HEK293 (cell line): ENCODE data around the gene FBXO45.

Experiments
- ATF2 ChIP-seq: fragments of 450-650 bp; formaldehyde crosslinking; IDR thresholded peaks from 2 replicates; pipeline ENCODE4 v1.5.1; 2016; ENCODE audit warnings: missing biosample characterization, missing genetic modification characterization, low read depth
- CTCF ChIP-seq: fragments of 450-650 bp; formaldehyde crosslinking; IDR thresholded peaks from 2 replicates; pipeline ENCODE4 v1.5.1; 2016; ENCODE audit warnings: missing biosample characterization, missing genetic modification characterization
- MEIS1 ChIP-seq: sonication (generic); formaldehyde crosslinking; IDR thresholded peaks from 2 replicates; pipeline ENCODE4 v1.8.1; 2022; ENCODE audit warnings: missing genetic modification reagents, mild to moderate bottlenecking, borderline replicate concordance
- TCF7L2 ChIP-seq: IDR thresholded peaks from 2 replicates; pipeline ENCODE4 v1.6.1; 2011; ENCODE audit warnings: low read depth, mild to moderate bottlenecking, inconsistent platforms, low read length, moderate library complexity, borderline replicate concordance
- ZIC2 ChIP-seq: fragments of 450-650 bp; formaldehyde crosslinking; IDR thresholded peaks from 2 replicates; pipeline ENCODE4 v1.5.1; 2016; ENCODE audit warnings: missing biosample characterization, missing genetic modification characterization
- ZNF211 ChIP-seq: fragments of 450-650 bp; formaldehyde crosslinking; IDR thresholded peaks from 2 replicates; pipeline ENCODE4 v1.5.1; 2016; ENCODE audit warnings: low read depth, missing biosample characterization, missing genetic modification characterization
- ZNF239 ChIP-seq: fragments of 450-650 bp; formaldehyde crosslinking; IDR thresholded peaks from 2 replicates; pipeline ENCODE4 v1.5.1; 2016; ENCODE audit warnings: missing biosample characterization, missing genetic modification characterization
- ZNF274 ChIP-seq, 2 experiments: fragments of 200-500 bp in 1 of 2; fragments of 450-650 bp in 1 of 2; sonication (Bioruptor generic) in 1 of 2; formaldehyde crosslinking in 1 of 2; IDR thresholded peaks; 2 replicates each; pipeline versions ENCODE4 v1.5.1 to v1.6.1; 2014 to 2016; ENCODE audit warnings: borderline replicate concordance in 1 of 2, inconsistent platforms in 1 of 2, low read length in 1 of 2, missing biosample characterization in 1 of 2, missing genetic modification characterization in 1 of 2
- ZNF449 ChIP-seq: fragments of 450-650 bp; formaldehyde crosslinking; IDR thresholded peaks from 2 replicates; pipeline ENCODE4 v1.5.1; 2017; ENCODE audit warnings: missing biosample characterization, mild to moderate bottlenecking, missing genetic modification characterization, moderate library complexity
- ZNF707 ChIP-seq: fragments of 450-650 bp; formaldehyde crosslinking; IDR thresholded peaks from 2 replicates; pipeline ENCODE4 v1.5.1; 2016; ENCODE audit warnings: missing biosample characterization, missing genetic modification characterization

GRCh38 chr3:196557236-196557635 is 11.2 kb upstream of the FBXO45 start:
- TF ChIP-seq ZIC2 = no peak
- TF ChIP-seq ATF2 (tag by site-specific recombination) = no peak
- TF ChIP-seq CTCF (tag by site-specific recombination) = no peak
- TF ChIP-seq TCF7L2 = no peak
- TF ChIP-seq ZNF449 (tag by site-specific recombination) = no peak
- TF ChIP-seq MEIS1 (CRISPR knock-in tag) = no peak
- TF ChIP-seq ZNF274 (IDR thresholded peaks at IDR 0.05; ENCODE audit: low read length) = no peak
- TF ChIP-seq ZNF274 (tag by site-specific recombination; IDR thresholded peaks at IDR 0.05; ENCODE audit: borderline replicate concordance) = no peak
- TF ChIP-seq ZNF707 (tag by site-specific recombination) = no peak
- TF ChIP-seq ZNF239 (tag by site-specific recombination) = no peak
- TF ChIP-seq ZNF211 (tag by site-specific recombination) = no peak
